ENCODE data around the gene HBEGF.

HBEGF gene

DNA sequence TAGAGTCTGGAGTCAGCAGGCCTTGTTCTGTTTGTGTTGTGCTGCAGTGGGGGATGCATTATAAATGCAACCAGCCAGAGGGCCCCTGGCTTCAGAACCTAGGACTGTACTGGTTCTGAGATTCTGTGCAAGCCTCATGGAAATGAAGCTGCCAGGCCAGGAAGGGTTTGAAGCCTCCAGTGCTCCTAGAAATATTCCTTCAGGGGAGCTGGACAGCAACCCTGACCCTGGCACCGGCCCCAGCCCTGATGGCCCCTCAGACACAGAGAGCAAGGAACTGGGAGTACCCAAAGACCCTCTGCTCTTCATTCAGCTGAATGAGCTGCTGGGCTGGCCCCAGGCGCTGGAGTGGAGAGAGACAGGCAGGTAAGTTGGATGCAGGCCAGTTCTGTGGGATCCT is 13.7 kb upstream of the HBEGF start, which contains the start of gene SLC4A9:
Gene SLC4A9, plus strand, starts transcription at position 94 of the 400 bp plus-strand sequence. Its CDS starts 43 bp downstream, at position 137.
- TF ChIP-seq, protein P1, sequence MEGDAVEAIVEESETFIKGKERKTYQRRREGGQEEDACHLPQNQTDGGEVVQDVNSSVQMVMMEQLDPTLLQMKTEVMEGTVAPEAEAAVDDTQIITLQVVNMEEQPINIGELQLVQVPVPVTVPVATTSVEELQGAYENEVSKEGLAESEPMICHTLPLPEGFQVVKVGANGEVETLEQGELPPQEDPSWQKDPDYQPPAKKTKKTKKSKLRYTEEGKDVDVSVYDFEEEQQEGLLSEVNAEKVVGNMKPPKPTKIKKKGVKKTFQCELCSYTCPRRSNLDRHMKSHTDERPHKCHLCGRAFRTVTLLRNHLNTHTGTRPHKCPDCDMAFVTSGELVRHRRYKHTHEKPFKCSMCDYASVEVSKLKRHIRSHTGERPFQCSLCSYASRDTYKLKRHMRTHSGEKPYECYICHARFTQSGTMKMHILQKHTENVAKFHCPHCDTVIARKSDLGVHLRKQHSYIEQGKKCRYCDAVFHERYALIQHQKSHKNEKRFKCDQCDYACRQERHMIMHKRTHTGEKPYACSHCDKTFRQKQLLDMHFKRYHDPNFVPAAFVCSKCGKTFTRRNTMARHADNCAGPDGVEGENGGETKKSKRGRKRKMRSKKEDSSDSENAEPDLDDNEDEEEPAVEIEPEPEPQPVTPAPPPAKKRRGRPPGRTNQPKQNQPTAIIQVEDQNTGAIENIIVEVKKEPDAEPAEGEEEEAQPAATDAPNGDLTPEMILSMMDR (IDR thresholded peaks at IDR 0.05; ENCODE audit: unreplicated experiment in 3 of 3), result no peak
- Mint-ChIP-seq H3K27ac (no peak within 1 kb of the TSS), H3K27me3 (ENCODE audit: low read depth) (no peaks in the 10 kb centered on the region), H3K36me3 (ENCODE audit: low read depth) (no peaks in the 10 kb centered on the region), H3K4me1 (peaks cover 5% of the 10 kb centered on the region), H3K4me3 (no peak within 1 kb of the TSS), H3K9me3 (no peaks in the 10 kb centered on the region)

DNA sequence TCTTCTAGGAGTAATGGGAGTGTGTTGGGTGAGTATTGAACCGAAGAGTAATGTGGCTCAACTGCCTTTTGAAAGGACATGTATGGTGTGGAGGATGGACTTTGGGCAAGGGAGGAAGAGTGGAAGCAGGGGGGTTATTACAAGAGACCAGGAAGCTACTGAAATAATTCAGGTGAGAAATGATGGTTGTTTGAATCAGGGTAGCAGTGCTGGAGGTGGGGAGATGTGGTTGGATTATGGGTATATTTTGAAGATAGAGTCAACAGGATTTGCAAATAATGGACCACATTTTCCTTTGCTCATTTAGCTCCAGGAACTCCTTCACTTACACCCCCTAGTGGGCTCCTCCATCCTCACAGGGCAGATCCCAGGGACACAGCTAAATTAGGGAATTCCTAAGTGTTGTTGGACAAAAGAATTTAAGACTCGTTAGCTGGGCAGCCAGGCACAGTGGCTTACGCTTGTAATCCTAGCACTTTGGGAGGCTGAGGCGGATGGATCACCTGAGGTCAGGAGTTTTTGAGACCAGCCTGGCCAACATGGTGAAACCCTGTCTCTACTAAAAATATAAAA is 12.4 kb upstream of the HBEGF start:
- Mint-ChIP-seq H3K9me3 (no peaks in the 10 kb centered on the region), H3K4me1 (peaks cover 5% of the 10 kb centered on the region), H3K36me3 (ENCODE audit: low read depth) (no peaks in the 10 kb centered on the region), H3K27ac (no peak overlapping the region), H3K27me3 (ENCODE audit: low read depth) (no peaks in the 10 kb centered on the region), H3K4me3 (no peak overlapping the region)
- TF ChIP-seq, protein P1 (IDR thresholded peaks at IDR 0.05; ENCODE audit: unreplicated experiment in 3 of 3), result peak; percentile 34 to 42 (median 42)

DNA sequence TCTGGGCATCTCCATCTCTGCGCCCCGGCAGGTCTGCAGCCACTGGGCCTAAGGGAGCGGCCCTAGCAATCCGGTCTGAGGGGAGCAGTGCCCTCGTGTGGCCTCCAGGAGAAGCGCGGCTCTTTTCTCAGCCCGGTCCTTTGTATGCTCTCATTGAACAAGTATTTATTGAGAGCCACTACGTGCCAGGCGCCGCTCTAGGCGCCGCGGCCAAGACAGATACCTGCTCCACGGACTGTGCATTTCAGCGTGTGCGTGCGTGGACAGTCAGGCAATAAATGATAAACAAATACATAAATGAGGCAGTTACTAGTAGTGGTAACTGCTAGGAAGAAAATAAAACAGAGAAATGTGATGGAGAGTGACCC is 11.3 kb upstream of the HBEGF start:
- H3K36me3 Mint-ChIP-seq (ENCODE audit: low read depth), result no peaks in the 10 kb centered on the region
- peak overlapping the region in 2 of 3 experiments; percentile 9 to 12 for H3K27ac Mint-ChIP-seq
- H3K4me1 Mint-ChIP-seq, result peaks cover 5% of the 10 kb centered on the region
- no peaks in the 10 kb centered on the region for H3K9me3 Mint-ChIP-seq
- TF ChIP-seq, protein P1 (IDR thresholded peaks at IDR 0.05; ENCODE audit: unreplicated experiment in 3 of 3), result peak; percentile 83 to 84 (median 84)
- no peaks in the 10 kb centered on the region for H3K27me3 Mint-ChIP-seq (ENCODE audit: low read depth)
- H3K4me3 Mint-ChIP-seq, result peak overlapping the region in 2 of 3 experiments; percentile 52 to 57

DNA sequence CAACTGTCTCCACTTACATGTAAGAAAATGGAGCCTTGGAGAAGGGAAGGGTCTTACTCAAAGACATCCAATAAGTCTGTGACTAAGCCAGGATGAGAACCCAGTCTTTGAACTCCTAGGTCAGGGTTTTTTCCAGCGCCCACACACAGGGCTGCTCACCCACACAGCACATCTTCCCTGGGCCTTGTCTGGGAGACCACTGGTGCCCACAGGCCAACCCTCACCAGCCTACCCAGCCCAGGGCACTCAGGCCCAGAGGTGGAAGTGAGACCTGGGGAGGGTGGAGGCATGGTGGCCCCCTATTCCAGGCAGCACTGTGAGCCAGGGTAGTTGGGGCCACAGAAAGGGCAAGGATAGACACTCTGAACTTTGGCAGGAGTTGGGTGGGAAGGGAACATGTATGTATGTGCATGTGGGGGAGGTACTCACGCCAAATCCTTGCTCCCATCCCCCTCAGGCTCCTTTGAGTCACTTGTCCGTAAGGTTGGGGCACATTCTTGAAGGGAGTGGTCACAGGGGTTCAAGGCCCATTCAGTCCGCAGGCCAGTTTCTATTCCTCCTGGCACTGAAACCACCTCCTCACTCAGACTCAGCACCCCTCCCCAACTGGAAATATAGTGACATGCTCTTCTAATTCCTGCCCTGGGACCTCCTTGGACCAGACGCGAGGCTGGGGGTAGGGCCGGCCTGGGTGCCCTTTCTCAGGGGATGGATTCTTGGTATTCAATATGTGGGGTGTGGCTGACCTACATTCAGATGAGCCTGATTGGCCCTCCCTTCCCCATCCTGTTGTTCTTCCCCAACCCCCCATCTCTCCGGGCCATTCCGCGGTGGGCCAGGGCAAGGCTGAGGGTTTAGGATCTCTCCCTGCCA is 10.7 kb upstream of the HBEGF start:
- Mint-ChIP-seq H3K9me3 (no peaks in the 10 kb centered on the region), H3K36me3 (ENCODE audit: low read depth) (no peaks in the 10 kb centered on the region), H3K4me3 (peak overlapping the region in 2 of 3 experiments; percentile 15 to 52), H3K27me3 (ENCODE audit: low read depth) (no peaks in the 10 kb centered on the region), H3K4me1 (peaks cover 5% of the 10 kb centered on the region), H3K27ac (no peak overlapping the region)
- TF ChIP-seq, protein P1 (IDR thresholded peaks at IDR 0.05; ENCODE audit: unreplicated experiment in 3 of 3), result no peak

DNA sequence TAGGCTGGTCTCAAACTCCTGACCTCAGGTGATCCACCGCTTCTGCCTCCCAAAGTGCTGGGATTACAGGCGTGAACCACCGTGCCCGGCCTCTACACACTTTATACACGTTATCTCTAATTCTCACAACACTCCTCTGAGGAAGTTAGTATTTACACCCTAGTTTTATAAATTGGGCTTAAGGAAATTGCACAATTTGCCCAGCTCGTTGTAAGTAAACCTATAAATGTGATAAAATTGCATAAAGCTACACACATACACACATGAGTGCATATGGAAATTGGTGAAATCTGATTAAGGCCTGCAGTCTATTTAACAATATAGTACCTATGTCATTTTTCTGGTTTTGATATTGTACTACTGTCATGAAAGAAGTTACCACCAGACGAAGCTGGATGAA is 9.1 kb upstream of the HBEGF start:
- TF ChIP-seq, protein P1 (IDR thresholded peaks at IDR 0.05; ENCODE audit: unreplicated experiment in 3 of 3), result no peak
- Mint-ChIP-seq H3K4me3 (no peak overlapping the region), H3K9me3 (no peaks in the 10 kb centered on the region), H3K4me1 (peaks cover 5% of the 10 kb centered on the region), H3K36me3 (ENCODE audit: low read depth) (no peaks in the 10 kb centered on the region), H3K27me3 (ENCODE audit: low read depth) (peaks cover 9% of the 10 kb centered on the region), H3K27ac (no peak overlapping the region)

Measured in nephron (organoid).